Measurements from ENCODE around the gene MASP1.
A peak's percentile ranks its signal among the peaks of the same experiment; 100 is the strongest.

MASP1 gene, protein sequence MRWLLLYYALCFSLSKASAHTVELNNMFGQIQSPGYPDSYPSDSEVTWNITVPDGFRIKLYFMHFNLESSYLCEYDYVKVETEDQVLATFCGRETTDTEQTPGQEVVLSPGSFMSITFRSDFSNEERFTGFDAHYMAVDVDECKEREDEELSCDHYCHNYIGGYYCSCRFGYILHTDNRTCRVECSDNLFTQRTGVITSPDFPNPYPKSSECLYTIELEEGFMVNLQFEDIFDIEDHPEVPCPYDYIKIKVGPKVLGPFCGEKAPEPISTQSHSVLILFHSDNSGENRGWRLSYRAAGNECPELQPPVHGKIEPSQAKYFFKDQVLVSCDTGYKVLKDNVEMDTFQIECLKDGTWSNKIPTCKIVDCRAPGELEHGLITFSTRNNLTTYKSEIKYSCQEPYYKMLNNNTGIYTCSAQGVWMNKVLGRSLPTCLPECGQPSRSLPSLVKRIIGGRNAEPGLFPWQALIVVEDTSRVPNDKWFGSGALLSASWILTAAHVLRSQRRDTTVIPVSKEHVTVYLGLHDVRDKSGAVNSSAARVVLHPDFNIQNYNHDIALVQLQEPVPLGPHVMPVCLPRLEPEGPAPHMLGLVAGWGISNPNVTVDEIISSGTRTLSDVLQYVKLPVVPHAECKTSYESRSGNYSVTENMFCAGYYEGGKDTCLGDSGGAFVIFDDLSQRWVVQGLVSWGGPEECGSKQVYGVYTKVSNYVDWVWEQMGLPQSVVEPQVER

DNA sequence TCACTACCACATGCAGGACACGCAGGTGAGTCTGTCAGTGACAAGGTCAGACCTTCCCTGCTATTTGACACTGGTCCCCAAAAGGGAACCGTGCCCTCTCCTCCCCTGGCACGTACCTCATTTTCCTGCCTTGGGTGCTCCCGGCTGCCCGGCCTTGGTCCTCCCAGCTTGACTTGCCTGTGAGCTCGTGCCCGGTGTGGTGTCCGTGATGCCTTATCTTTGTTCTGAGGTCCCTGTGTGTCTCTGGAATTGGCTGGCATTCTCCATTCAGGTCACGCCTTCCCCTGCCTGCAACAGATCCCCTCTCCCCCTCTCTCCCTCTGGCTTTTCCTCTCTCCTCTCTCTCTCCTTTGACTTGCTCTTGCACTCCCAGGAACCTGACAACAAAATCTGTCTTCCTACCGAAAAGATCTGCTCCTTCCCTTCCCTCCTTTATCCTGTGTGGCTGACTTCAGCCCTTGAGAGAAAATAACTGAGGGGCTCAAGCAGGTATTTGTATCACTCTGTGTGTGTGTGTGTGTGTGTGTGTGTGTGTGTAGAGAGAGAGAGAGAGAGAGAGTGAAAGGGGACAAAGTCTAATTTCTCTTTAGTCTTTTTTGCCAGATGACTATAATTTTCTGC, at the start of gene MASP1:
Gene MASP1 (minus strand): TSS at position 226 of the 621 bp plus-strand sequence. CDS start 105 bp downstream, at position 121.
- peaks cover 37% of the 10 kb centered on the region for H3K27me3 Mint-ChIP-seq
- ATAC-seq (peak; percentile 18), DNase-seq (no peak)
- H3K4me1 Mint-ChIP-seq = no peaks in the 10 kb centered on the region
- H3K27ac Mint-ChIP-seq = no peak within 1 kb of the TSS
- no peaks in the 10 kb centered on the region for H3K9me3 Mint-ChIP-seq
- no peak within 1 kb of the TSS for H3K4me3 Mint-ChIP-seq

DNA sequence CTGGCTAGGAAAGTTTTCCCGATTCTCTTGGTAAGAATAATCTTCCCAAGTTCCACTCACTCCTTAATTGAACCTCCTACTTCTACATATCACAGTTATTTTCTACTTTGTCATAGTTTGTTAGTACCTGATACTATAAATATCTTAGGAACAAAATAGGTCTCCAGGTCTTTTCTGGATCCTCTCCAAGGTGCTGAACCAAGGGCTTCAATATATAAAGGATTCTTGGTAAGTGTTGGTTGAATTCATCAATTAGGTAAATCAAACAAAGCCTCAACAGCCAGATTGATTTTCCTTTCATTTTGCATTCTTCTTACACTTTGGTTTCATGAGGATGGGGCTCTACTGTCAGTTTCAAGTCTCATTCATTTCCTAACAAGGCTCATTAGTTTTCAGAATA, 49.0 kb upstream of the MASP1 start:
- peaks cover 7% of the 10 kb centered on the region for H3K27me3 Mint-ChIP-seq
- no peaks in the 10 kb centered on the region for H3K4me1 Mint-ChIP-seq
- ATAC-seq = no peak
- no peaks in the 10 kb centered on the region for H3K9me3 Mint-ChIP-seq
- H3K27ac Mint-ChIP-seq = no peak overlapping the region
- no peak overlapping the region for H3K4me3 Mint-ChIP-seq
- DNase-seq = no peak

DNA sequence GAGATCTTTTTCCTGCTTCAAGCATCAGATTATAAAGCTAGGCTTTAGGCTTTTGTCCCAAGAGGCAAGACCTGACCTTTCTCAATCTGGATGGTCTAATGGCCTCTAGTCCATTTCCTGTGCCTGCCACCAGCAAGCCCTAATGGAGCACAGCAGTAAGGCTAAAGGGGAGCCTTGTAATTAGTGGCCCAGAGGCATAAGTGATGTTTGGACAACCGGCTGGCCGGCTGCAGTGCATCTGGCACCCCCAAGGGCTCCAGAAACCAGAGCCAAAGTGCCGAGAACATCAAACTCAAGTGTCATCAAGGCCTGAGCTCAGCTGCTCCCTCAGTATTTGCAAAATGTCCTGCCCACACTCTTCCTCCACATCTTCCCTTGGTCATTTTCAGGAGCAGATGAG, 44.8 kb upstream of the MASP1 start:
- Mint-ChIP-seq H3K9me3 (no peaks in the 10 kb centered on the region), H3K4me1 (no peaks in the 10 kb centered on the region), H3K4me3 (no peak overlapping the region), H3K27ac (peak overlapping the region in 1 of 2 donors; percentile 28), H3K27me3 (no peaks in the 10 kb centered on the region)
- DNase-seq (no peak), ATAC-seq (no peak)

DNA sequence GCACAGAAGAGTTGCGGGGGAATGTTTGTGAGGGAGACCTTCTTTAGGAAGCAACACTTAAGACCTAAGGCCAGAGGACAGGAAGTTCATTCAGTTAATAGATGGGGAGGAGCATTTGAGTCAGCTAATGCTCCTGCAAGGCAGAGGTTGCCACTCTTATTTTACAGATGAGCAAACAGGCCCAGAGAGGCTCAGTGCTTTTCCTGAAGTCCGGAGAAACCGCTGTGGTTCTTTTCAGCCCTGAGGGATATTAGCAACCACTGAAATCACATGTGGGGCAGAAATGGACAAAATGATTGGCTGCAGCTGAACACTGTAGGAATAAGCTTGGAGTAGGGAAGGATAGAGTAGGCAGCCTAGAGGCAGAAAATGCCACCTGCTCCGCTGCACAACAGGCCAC, 43.4 kb upstream of the MASP1 start:
- no peaks in the 10 kb centered on the region for H3K9me3 Mint-ChIP-seq
- no peak overlapping the region for H3K27ac Mint-ChIP-seq
- no peaks in the 10 kb centered on the region for H3K4me1 Mint-ChIP-seq
- DNase-seq (no peak), ATAC-seq (no peak)
- no peaks in the 10 kb centered on the region for H3K27me3 Mint-ChIP-seq
- no peak overlapping the region for H3K4me3 Mint-ChIP-seq

DNA sequence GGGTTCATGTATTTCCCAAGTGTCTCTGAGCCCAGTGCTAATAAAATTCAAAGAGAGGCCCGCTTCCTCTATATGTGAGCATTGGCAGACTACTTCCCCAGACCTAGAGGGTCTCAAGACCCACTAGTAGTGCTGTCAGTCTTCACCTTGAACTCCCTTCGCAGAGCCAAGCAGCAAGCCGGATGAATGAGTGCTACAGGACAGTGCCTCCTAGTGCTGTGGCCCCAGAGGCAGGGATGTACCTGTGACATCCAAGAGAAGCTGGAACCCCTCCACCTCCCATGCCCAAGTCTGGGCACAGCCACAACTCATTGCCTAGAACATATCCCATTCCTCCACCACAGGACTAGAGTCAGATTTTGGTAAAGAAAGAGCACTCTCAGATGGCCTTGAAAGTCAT, 37.2 kb upstream of the MASP1 start:
- Mint-ChIP-seq H3K27me3 (peaks cover 8% of the 10 kb centered on the region), H3K4me3 (no peak overlapping the region), H3K9me3 (no peaks in the 10 kb centered on the region), H3K4me1 (no peaks in the 10 kb centered on the region), H3K27ac (no peak overlapping the region)
- ATAC-seq = no peak
- DNase-seq = no peak

DNA sequence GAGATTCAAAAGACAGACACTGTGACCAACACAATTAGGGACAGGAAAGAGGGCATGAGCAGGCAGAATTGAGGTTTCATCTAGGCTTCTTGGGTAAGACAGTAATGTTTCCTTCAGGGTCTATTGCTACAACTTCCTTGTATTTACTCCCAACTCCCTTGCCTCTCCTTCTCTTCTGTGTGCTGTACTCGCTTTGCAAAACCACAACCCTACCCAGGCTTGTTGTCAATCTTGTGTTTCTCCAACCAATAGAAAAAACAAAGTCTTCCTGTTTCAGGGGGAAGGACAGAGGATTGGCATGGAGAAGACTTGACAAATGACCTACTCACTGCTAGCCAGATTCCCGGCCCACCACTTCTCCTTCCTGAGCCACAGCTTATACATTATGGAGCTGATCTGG, 36.3 kb upstream of the MASP1 start:
- Mint-ChIP-seq H3K27ac (no peak overlapping the region), H3K4me3 (no peak overlapping the region), H3K9me3 (no peaks in the 10 kb centered on the region), H3K4me1 (no peaks in the 10 kb centered on the region), H3K27me3 (peaks cover 8% of the 10 kb centered on the region)
- ATAC-seq (no peak), DNase-seq (no peak)

DNA sequence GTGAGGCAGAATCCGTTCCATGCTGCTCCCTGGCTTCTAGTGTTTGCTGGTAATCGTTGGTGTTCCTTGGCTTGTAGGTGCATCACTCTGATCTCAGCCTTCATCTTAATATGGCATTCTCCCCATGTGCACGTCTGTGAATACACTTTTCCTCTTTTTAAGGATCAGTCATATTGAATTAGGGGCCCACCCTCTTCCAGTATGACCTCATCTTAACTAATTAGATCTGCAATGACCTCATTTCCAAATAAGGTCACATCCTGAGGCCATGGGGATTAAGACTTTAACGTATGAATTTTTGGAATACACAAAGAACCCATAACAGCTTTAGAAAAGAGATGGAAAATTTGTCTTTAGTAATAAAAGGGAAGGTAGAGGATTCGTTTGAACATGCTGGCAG, 34.1 kb upstream of the MASP1 start:
- ATAC-seq (no peak), DNase-seq (no peak)
- no peak overlapping the region for H3K27ac Mint-ChIP-seq
- peaks cover 8% of the 10 kb centered on the region for H3K27me3 Mint-ChIP-seq
- H3K4me1 Mint-ChIP-seq = no peaks in the 10 kb centered on the region
- no peaks in the 10 kb centered on the region for H3K9me3 Mint-ChIP-seq
- no peak overlapping the region for H3K4me3 Mint-ChIP-seq

DNA sequence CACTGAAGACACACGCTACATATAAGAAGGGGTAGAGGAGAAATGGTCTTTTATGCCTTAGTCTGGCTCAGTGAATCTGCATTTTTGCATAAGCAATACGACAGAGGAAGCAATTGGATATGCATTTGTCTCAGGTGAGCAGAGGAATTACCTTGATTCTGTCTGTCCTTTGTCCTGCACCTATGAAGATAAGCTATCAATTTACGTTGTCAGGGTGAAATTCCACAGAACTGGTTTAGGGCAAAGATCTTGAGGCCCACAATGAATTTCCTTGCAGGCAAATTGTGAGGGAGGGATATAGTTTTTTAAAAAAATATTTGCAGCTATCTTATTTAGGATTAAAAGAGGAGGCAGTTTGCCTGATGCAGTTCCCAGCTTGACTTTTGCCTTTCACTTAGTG, 31.6 kb upstream of the MASP1 start:
- no peaks in the 10 kb centered on the region for H3K9me3 Mint-ChIP-seq
- no peak overlapping the region for H3K4me3 Mint-ChIP-seq
- ATAC-seq = no peak
- H3K27me3 Mint-ChIP-seq = peaks cover 10% of the 10 kb centered on the region
- no peak for DNase-seq
- peaks cover 8% of the 10 kb centered on the region for H3K4me1 Mint-ChIP-seq
- H3K27ac Mint-ChIP-seq = no peak overlapping the region

DNA sequence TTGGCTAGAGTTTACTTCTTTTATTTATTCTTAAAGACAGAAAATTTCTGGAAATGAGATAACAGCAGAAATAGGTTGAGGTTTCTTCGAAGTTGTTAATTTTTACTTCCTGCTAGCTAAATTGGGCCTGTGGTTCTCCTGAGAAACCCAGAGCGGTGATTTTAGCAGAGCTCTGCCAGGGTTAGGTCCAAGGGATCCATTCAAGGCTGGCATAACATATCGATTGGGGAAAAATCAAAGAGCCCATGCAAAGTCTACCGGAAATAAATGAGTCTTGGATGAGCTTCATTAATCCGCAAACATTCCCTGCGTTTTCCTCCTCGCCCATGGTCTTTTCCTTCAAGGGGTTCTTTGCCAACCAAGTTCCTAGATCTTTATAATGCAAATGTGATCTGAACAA, 30.8 kb upstream of the MASP1 start:
- DNase-seq = no peak
- peaks cover 18% of the 10 kb centered on the region for H3K27me3 Mint-ChIP-seq

DNA sequence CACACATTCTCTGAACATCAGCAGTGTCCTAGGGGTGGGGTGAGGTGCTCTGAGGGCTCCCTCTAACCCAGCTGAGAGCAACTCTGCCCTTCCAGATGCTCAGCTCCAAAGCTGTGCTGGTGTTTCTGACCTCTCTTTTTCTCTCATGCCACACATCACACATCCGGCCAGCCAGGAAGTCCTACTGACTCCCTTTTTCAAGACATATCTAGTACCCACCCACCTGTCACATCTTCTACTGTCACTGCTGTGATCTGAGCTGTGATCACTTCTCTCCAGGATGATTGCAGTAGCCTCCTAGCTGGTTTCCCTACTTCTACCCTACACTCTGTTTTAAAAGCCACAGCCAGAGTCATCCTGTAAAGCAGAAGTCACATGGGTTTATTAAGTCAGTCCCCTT, 30.2 kb upstream of the MASP1 start:
- H3K9me3 Mint-ChIP-seq = no peaks in the 10 kb centered on the region
- H3K4me1 Mint-ChIP-seq = peaks cover 8% of the 10 kb centered on the region
- peaks cover 24% of the 10 kb centered on the region for H3K27me3 Mint-ChIP-seq
- DNase-seq (no peak), ATAC-seq (no peak)
- H3K27ac Mint-ChIP-seq = no peak overlapping the region
- H3K4me3 Mint-ChIP-seq = no peak overlapping the region

More for the DNA sequence above, 30.8 kb upstream of the MASP1 start:
- Mint-ChIP-seq H3K9me3 (no peaks in the 10 kb centered on the region), H3K4me1 (peaks cover 8% of the 10 kb centered on the region), H3K27ac (no peak overlapping the region), H3K4me3 (no peak overlapping the region)
- no peak for ATAC-seq

DNA sequence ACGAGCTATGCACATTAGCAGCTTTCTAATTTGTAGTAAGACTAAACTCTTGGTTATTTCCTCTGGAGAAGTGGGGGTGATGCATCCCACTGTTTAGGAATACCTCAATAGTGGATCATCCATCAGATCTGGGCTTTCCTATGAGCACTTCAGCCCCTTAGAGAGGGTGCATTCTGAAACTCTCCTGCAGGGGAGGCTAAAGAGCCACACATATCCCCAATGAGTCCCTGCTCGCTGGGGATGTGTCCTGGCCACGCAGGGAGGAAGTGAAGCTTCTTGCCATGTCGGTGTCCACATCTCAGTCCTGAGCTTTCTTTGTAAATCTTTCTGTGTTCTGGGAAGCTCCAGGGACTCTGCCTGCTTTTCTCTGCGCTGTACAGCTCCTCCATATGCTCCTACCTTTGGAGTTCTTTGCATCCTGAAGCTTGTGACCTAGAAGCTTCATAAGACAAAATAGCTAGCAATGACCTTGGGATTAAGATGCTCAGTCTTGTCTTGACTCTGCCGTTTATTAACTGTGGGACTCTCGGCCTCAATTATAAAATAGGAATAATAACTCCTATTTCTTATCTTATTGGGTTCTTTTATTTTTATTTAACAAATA, 28.3 kb upstream of the MASP1 start:
- H3K9me3 Mint-ChIP-seq = no peaks in the 10 kb centered on the region
- ATAC-seq (peak; percentile 83), DNase-seq (peak; percentile 59 to 60)
- H3K4me3 Mint-ChIP-seq = no peak overlapping the region
- peaks cover 25% of the 10 kb centered on the region for H3K27me3 Mint-ChIP-seq
- H3K4me1 Mint-ChIP-seq = peaks cover 8% of the 10 kb centered on the region
- H3K27ac Mint-ChIP-seq = no peak overlapping the region

DNA sequence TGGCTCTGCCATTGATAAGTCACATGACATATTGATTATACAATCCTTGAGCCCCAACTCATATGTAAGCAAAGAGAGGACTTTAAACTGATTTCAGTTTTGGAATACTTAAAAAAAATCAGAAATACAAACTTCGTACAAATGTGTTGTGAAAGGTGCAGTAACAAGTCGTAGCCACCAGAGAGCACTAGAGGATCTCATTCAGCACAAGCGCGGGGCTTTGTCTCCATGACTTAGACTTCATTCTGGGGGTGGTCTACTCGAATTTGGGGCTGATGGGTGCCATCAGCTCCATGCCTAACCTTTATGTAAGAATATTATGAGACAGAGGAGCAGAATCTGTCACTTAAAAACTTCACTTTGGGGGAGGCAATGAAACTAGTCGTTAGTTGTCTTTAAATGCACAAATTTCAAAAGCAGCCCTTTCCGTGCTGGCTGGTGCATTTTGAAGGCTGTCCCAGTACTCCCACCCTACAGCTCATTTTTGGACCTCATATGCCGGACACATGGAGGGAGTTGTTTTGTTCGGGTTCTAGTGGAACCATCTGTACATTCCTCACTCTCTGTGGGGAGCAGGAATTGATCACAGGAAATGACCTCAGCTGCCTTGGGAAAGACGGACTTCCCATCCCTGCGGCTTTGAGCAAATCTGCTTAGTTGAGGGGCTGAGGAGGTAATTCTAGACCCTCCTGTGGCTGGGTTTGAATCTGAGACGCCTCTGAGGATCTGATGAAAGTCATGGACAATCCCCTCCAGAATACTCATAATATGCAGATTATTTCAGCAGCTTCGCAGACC, 27.5 kb upstream of the MASP1 start:
- H3K27me3 Mint-ChIP-seq = peaks cover 31% of the 10 kb centered on the region
- no peak overlapping the region for H3K4me3 Mint-ChIP-seq
- H3K9me3 Mint-ChIP-seq = no peaks in the 10 kb centered on the region
- peaks cover 8% of the 10 kb centered on the region for H3K4me1 Mint-ChIP-seq
- DNase-seq = peak; percentile 28 to 40
- ATAC-seq = peak; percentile 39
- no peak overlapping the region for H3K27ac Mint-ChIP-seq

DNA sequence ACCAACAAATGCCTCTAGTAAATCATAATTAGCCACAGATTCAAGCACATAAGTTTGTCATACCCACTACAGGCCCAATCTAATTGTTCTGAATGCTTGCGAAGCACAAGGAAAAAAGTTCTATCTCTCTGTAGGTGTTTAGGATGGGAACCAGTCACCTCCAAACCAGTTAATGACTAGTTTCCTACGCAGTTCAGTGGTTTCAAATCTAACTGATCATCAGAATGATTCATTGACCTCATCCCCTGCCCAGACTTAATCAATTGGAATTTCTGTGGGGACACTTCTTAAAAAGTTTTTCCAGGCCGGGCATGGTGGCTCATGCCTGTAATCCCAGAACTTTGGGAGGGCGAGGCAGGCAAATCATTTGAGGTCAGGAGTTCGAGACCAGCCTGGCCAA, 24.3 kb upstream of the MASP1 start:
- ATAC-seq = no peak
- H3K4me3 Mint-ChIP-seq = no peak overlapping the region
- no peak for DNase-seq
- no peak overlapping the region for H3K27ac Mint-ChIP-seq
- no peaks in the 10 kb centered on the region for H3K9me3 Mint-ChIP-seq
- H3K27me3 Mint-ChIP-seq = peaks cover 51% of the 10 kb centered on the region
- H3K4me1 Mint-ChIP-seq = peaks cover 8% of the 10 kb centered on the region

DNA sequence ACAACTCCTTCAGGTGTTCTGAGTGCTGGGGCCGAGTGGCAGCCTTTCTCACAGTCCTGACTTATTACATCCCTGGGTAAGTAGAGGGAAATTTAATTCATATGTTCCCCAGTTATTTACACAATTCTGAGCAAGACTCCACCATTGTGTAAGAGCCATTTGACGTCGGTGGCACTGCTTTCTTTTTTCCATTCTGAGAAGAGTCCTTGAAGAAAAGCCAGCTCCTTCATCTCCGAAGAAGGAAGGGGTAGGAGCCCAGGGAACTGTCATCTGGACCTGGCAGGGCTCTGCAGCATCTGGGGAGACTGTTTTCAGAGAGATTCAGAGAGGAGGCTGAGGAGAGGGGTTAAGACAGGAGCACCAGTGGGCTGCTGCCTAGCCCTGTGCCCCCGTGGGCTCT, 22.6 kb upstream of the MASP1 start:
- no peak for ATAC-seq

DNA sequence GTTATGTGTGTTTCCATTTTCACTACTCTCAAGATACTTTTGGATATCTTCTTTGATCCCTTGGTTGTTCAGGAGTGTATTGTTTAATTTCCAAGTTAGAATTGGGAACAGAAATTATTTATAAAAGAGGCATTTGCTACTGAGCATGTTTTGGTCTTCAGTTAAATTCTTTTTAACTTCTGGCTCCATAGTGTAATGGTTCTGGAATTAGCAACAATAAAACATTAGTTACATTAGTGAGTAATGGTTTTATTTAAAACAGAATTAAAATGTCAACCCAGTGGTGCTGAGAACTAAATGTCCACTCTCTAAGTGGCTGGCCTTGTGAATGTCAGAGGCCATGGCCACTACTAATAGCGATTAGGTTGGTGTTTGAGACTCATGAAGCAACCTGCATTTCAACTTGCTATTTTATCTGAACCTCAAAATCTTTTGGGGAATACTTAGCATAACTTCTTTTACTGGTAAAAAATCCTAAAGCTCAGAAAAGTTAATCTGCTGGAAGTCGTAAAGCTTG, 19.5 kb upstream of the MASP1 start:
- ATAC-seq = no peak
- Mint-ChIP-seq H3K4me1 (no peaks in the 10 kb centered on the region), H3K9me3 (no peaks in the 10 kb centered on the region), H3K27ac (no peak overlapping the region), H3K4me3 (no peak overlapping the region), H3K27me3 (peaks cover 34% of the 10 kb centered on the region)
- no peak for DNase-seq

More for the DNA sequence above, 22.6 kb upstream of the MASP1 start:
- peaks cover 59% of the 10 kb centered on the region for H3K27me3 Mint-ChIP-seq
- no peaks in the 10 kb centered on the region for H3K9me3 Mint-ChIP-seq
- H3K4me1 Mint-ChIP-seq = peaks cover 8% of the 10 kb centered on the region
- no peak overlapping the region for H3K4me3 Mint-ChIP-seq
- no peak for DNase-seq
- H3K27ac Mint-ChIP-seq = no peak overlapping the region

All from stimulated activated naive CD8-positive, alpha-beta T cell treated with anti-CD3 and anti-CD28 coated beads, Interleukin-15, amount 100 ng/mL, for 72 hours (primary cell).